GM23338 (cell line): ENCODE data around the gene COPS2.

Source experiments
- CTCF ChIP-seq, 2 experiments: fragments of 200-600 bp in 1 of 2; sonication (generic) in 1 of 2; conservative IDR thresholded peaks; 2 replicates each; pipeline versions ENCODE4 v1.5.1 to v1.6.1; 2016 to 2017; ENCODE audit warnings: antibody characterized with exemption in 2 of 2, low read depth in 2 of 2, mild to moderate bottlenecking in 2 of 2, moderate library complexity in 1 of 2
- EZH2 ChIP-seq: fragments of 200-600 bp; sonication (generic); IDR thresholded peaks from one replicate; pipeline ENCODE4 v1.8.0; 2017; ENCODE audit warnings: antibody characterized with exemption, mild to moderate bottlenecking, low read depth; ENCODE audit not compliant: unreplicated experiment
- EZH2phosphoT487 ChIP-seq: fragments of 200-600 bp; sonication (generic); IDR thresholded peaks from one replicate; pipeline ENCODE4 v1.8.1; 2018; ENCODE audit warnings: antibody characterized with exemption; ENCODE audit not compliant: unreplicated experiment
- JUNB ChIP-seq: IDR thresholded peaks from one replicate; pipeline ENCODE4 v1.6.1; 2016; ENCODE audit warnings: antibody characterized with exemption; ENCODE audit not compliant: unreplicated experiment
- POLR2AphosphoS5 ChIP-seq: IDR thresholded peaks from 2 replicates; pipeline ENCODE4 v1.6.1; 2016; ENCODE audit warnings: antibody characterized with exemption, low read depth
- REST ChIP-seq: IDR thresholded peaks from one replicate; pipeline ENCODE4 v1.6.1; 2018; ENCODE audit warnings: antibody characterized with exemption; ENCODE audit not compliant: unreplicated experiment

- TF ChIP-seq CTCF (conservative IDR thresholded peaks at IDR 0.05; ENCODE audit: low read depth in 2 of 2) (no peak), EZH2phosphoT487 (no peak), POLR2AphosphoS5 (no peak), REST (no peak), JUNB (no peak), EZH2 (no peak)
Observed at GRCh38 chr15:49168016-49168415, 12.6 kb upstream of the COPS2 start.
